ENCODE measurements around the gene HTR3B.

Gene HTR3B

GRCh38 chr11:113952070-113952469, 47.5 kb downstream of the HTR3B start:
- no peaks in the 10 kb centered on the region for H3K4me1 ChIP-seq (ENCODE audit: insufficient read depth, low read length)
- H3K27me3 ChIP-seq (ENCODE audit: control insufficient read depth in 1 of 2, insufficient read depth in 2 of 2, low read length in 2 of 2), result peaks cover 0 to 6% of the 10 kb centered on the region in 2 donors
- H3K9me3 ChIP-seq (ENCODE audit: low read length), result no peaks in the 10 kb centered on the region
- H3K4me3 ChIP-seq (ENCODE audit: low read depth in 1 of 2, low read length in 2 of 2), result no peak overlapping the region
- no peak overlapping the region for H3K27ac ChIP-seq (ENCODE audit: low read depth, low read length)
- H3K36me3 ChIP-seq (ENCODE audit: insufficient read depth, low read length), result no peaks in the 10 kb centered on the region
- H3K9ac ChIP-seq (ENCODE audit: low read length), result no peak overlapping the region

- no peaks in the 10 kb centered on the region for H3K9me3 ChIP-seq (ENCODE audit: low read length)
- H3K27me3 ChIP-seq (ENCODE audit: control insufficient read depth in 1 of 2, insufficient read depth in 2 of 2, low read length in 2 of 2), result peaks cover 0 to 6% of the 10 kb centered on the region in 2 donors
- no peaks in the 10 kb centered on the region for H3K36me3 ChIP-seq (ENCODE audit: insufficient read depth, low read length)
- no peak overlapping the region for H3K4me3 ChIP-seq (ENCODE audit: low read depth in 1 of 2, low read length in 2 of 2)
- H3K27ac ChIP-seq (ENCODE audit: low read depth, low read length), result no peak overlapping the region
- no peak overlapping the region for H3K9ac ChIP-seq (ENCODE audit: low read length)
- H3K4me1 ChIP-seq (ENCODE audit: insufficient read depth, low read length), result no peaks in the 10 kb centered on the region
These were observed 48.0 kb downstream of the HTR3B start for GRCh38 chr11:113952588-113952987.

GRCh38 chr11:113954235-113954634, 49.6 kb downstream of the HTR3B start:
- no peak overlapping the region for H3K4me3 ChIP-seq (ENCODE audit: low read depth in 1 of 2, low read length in 2 of 2)
- no peak overlapping the region for H3K9ac ChIP-seq (ENCODE audit: low read length)
- no peak overlapping the region for H3K27ac ChIP-seq (ENCODE audit: low read depth, low read length)
- no peaks in the 10 kb centered on the region for H3K4me1 ChIP-seq (ENCODE audit: insufficient read depth, low read length)
- no peaks in the 10 kb centered on the region for H3K9me3 ChIP-seq (ENCODE audit: low read length)
- H3K27me3 ChIP-seq (ENCODE audit: control insufficient read depth in 1 of 2, insufficient read depth in 2 of 2, low read length in 2 of 2), result peaks cover 0 to 6% of the 10 kb centered on the region in 2 donors
- H3K36me3 ChIP-seq (ENCODE audit: insufficient read depth, low read length), result no peaks in the 10 kb centered on the region

GRCh38 chr11:113956986-113957385, 52.4 kb downstream of the HTR3B start:
- Histone ChIP-seq H3K27ac (ENCODE audit: low read depth, low read length) (no peak overlapping the region), H3K9me3 (ENCODE audit: low read length) (no peaks in the 10 kb centered on the region), H3K36me3 (ENCODE audit: insufficient read depth, low read length) (no peaks in the 10 kb centered on the region), H3K4me1 (ENCODE audit: insufficient read depth, low read length) (no peaks in the 10 kb centered on the region), H3K9ac (ENCODE audit: low read length) (no peak overlapping the region), H3K27me3 (ENCODE audit: control insufficient read depth in 1 of 2, insufficient read depth in 2 of 2, low read length in 2 of 2) (peaks cover 0 to 6% of the 10 kb centered on the region in 2 donors), H3K4me3 (ENCODE audit: low read depth in 1 of 2, low read length in 2 of 2) (no peak overlapping the region)

- H3K27me3 ChIP-seq (ENCODE audit: control insufficient read depth in 1 of 2, insufficient read depth in 2 of 2, low read length in 2 of 2), result no peaks in the 10 kb centered on the region
- no peaks in the 10 kb centered on the region for H3K4me1 ChIP-seq (ENCODE audit: insufficient read depth, low read length)
- no peaks in the 10 kb centered on the region for H3K9me3 ChIP-seq (ENCODE audit: low read length)
- no peak overlapping the region for H3K27ac ChIP-seq (ENCODE audit: low read depth, low read length)
- no peak overlapping the region for H3K9ac ChIP-seq (ENCODE audit: low read length)
- no peaks in the 10 kb centered on the region for H3K36me3 ChIP-seq (ENCODE audit: insufficient read depth, low read length)
- H3K4me3 ChIP-seq (ENCODE audit: low read depth in 1 of 2, low read length in 2 of 2), result no peak overlapping the region
These were observed 56.2 kb downstream of the HTR3B start for GRCh38 chr11:113960702-113961330.

- Histone ChIP-seq H3K9me3 (ENCODE audit: low read length) (no peaks in the 10 kb centered on the region), H3K4me1 (ENCODE audit: insufficient read depth, low read length) (no peaks in the 10 kb centered on the region), H3K27me3 (ENCODE audit: control insufficient read depth in 1 of 2, insufficient read depth in 2 of 2, low read length in 2 of 2) (no peaks in the 10 kb centered on the region), H3K27ac (ENCODE audit: low read depth, low read length) (no peak overlapping the region), H3K36me3 (ENCODE audit: insufficient read depth, low read length) (no peaks in the 10 kb centered on the region), H3K4me3 (ENCODE audit: low read depth in 1 of 2, low read length in 2 of 2) (no peak overlapping the region), H3K9ac (ENCODE audit: low read length) (no peak overlapping the region)
These were observed 62.8 kb downstream of the HTR3B start for GRCh38 chr11:113967361-113967760.

- H3K27ac ChIP-seq (ENCODE audit: low read depth, low read length), result no peak overlapping the region
These were observed 67.1 kb downstream of the HTR3B start for GRCh38 chr11:113971506-113972195.

GRCh38 chr11:113974741-113975470, 70.3 kb downstream of the HTR3B start, which contains the start of gene HTR3A:
TSS of gene HTR3A (plus strand) at chr11:113975108. CDS start at chr11:113975326, 218 bp downstream.
- H3K36me3 ChIP-seq (ENCODE audit: insufficient read depth, low read length), result no peaks in the 10 kb centered on the region
- H3K27ac ChIP-seq (ENCODE audit: low read depth, low read length), result no peak within 1 kb of the TSS
- no peaks in the 10 kb centered on the region for H3K4me1 ChIP-seq (ENCODE audit: insufficient read depth, low read length)
- no peaks in the 10 kb centered on the region for H3K27me3 ChIP-seq (ENCODE audit: control insufficient read depth in 1 of 2, insufficient read depth in 2 of 2, low read length in 2 of 2)
- H3K9ac ChIP-seq (ENCODE audit: low read length), result no peak within 1 kb of the TSS
- H3K9me3 ChIP-seq (ENCODE audit: low read length), result no peaks in the 10 kb centered on the region
- H3K4me3 ChIP-seq (ENCODE audit: low read depth in 1 of 2, low read length in 2 of 2), result no peak within 1 kb of the TSS

More at GRCh38 chr11:113971506-113972195, 67.1 kb downstream of the HTR3B start:
- Histone ChIP-seq H3K4me1 (ENCODE audit: insufficient read depth, low read length) (no peaks in the 10 kb centered on the region), H3K36me3 (ENCODE audit: insufficient read depth, low read length) (no peaks in the 10 kb centered on the region), H3K27me3 (ENCODE audit: control insufficient read depth in 1 of 2, insufficient read depth in 2 of 2, low read length in 2 of 2) (no peaks in the 10 kb centered on the region), H3K4me3 (ENCODE audit: low read depth in 1 of 2, low read length in 2 of 2) (no peak overlapping the region), H3K9ac (ENCODE audit: low read length) (no peak overlapping the region), H3K9me3 (ENCODE audit: low read length) (no peaks in the 10 kb centered on the region)

- H3K4me1 ChIP-seq (ENCODE audit: insufficient read depth, low read length), result no peaks in the 10 kb centered on the region
- no peaks in the 10 kb centered on the region for H3K27me3 ChIP-seq (ENCODE audit: control insufficient read depth in 1 of 2, insufficient read depth in 2 of 2, low read length in 2 of 2)
- H3K9me3 ChIP-seq (ENCODE audit: low read length), result no peaks in the 10 kb centered on the region
- no peak overlapping the region for H3K9ac ChIP-seq (ENCODE audit: low read length)
- H3K27ac ChIP-seq (ENCODE audit: low read depth, low read length), result no peak overlapping the region
- no peak overlapping the region for H3K4me3 ChIP-seq (ENCODE audit: low read depth in 1 of 2, low read length in 2 of 2)
- no peaks in the 10 kb centered on the region for H3K36me3 ChIP-seq (ENCODE audit: insufficient read depth, low read length)
These were observed 72.5 kb downstream of the HTR3B start for GRCh38 chr11:113977071-113977490.

- Histone ChIP-seq H3K9me3 (ENCODE audit: low read length) (no peaks in the 10 kb centered on the region), H3K4me3 (ENCODE audit: low read depth in 1 of 2, low read length in 2 of 2) (no peak overlapping the region), H3K4me1 (ENCODE audit: insufficient read depth, low read length) (no peaks in the 10 kb centered on the region), H3K27ac (ENCODE audit: low read depth, low read length) (no peak overlapping the region), H3K9ac (ENCODE audit: low read length) (no peak overlapping the region), H3K36me3 (ENCODE audit: insufficient read depth, low read length) (no peaks in the 10 kb centered on the region), H3K27me3 (ENCODE audit: control insufficient read depth in 1 of 2, insufficient read depth in 2 of 2, low read length in 2 of 2) (no peaks in the 10 kb centered on the region)
These were observed 73.1 kb downstream of the HTR3B start for GRCh38 chr11:113977701-113978100.

GRCh38 chr11:113979431-113979830, 74.8 kb downstream of the HTR3B start:
- Histone ChIP-seq H3K27ac (ENCODE audit: low read depth, low read length) (no peak overlapping the region), H3K9ac (ENCODE audit: low read length) (no peak overlapping the region), H3K9me3 (ENCODE audit: low read length) (no peaks in the 10 kb centered on the region), H3K4me1 (ENCODE audit: insufficient read depth, low read length) (no peaks in the 10 kb centered on the region), H3K4me3 (ENCODE audit: low read depth in 1 of 2, low read length in 2 of 2) (no peak overlapping the region), H3K36me3 (ENCODE audit: insufficient read depth, low read length) (no peaks in the 10 kb centered on the region), H3K27me3 (ENCODE audit: control insufficient read depth in 1 of 2, insufficient read depth in 2 of 2, low read length in 2 of 2) (no peaks in the 10 kb centered on the region)

Data from muscle layer of colon (tissue), 2 donors.